HG03432 (cell line): ENCODE data around the gene SCO1.
"Not testable (repeated sequence)": the region's sequence is repeated elsewhere in the genome, so short reads cannot be mapped to it uniquely, and the experiment has no call there.

Source experiments
- ATAC-seq: cut with Tn5 transposase; IDR thresholded peaks from one replicate; pipeline ENCODE4 v1.9.1; 2021; ENCODE audit warnings: mild to moderate bottlenecking, moderate library complexity; ENCODE audit not compliant: unreplicated experiment

The SCO1 gene

GRCh38 chr17:10726196-10726595 lies 28.9 kb upstream of the SCO1 start:
- no peak for ATAC-seq

GRCh38 chr17:10725262-10725661 lies 27.9 kb upstream of the SCO1 start:
- no peak for ATAC-seq

GRCh38 chr17:10724546-10725195 lies 27.3 kb upstream of the SCO1 start:
- ATAC-seq: no peak

GRCh38 chr17:10718547-10718946 lies 21.2 kb upstream of the SCO1 start:
- ATAC-seq: no peak

- no peak for ATAC-seq
Observed at GRCh38 chr17:10716218-10716617, 18.9 kb upstream of the SCO1 start.

- no peak for ATAC-seq
Observed at GRCh38 chr17:10713318-10713717, 16.0 kb upstream of the SCO1 start.

- no peak for ATAC-seq
Observed at GRCh38 chr17:10705727-10706126, 8.4 kb upstream of the SCO1 start.

- ATAC-seq: no peak
Observed at GRCh38 chr17:10702574-10702973, 5.2 kb upstream of the SCO1 start.

GRCh38 chr17:10699856-10700255 lies 2.5 kb upstream of the SCO1 start:
- ATAC-seq: no peak

GRCh38 chr17:10698096-10698818 lies 924 bp upstream of the SCO1 start:
- no peak for ATAC-seq

- not testable (repeated sequence) for ATAC-seq
Observed at GRCh38 chr17:10695875-10696407, 1.4 kb downstream of the SCO1 start.

GRCh38 chr17:10687499-10687898 lies 9.8 kb downstream of the SCO1 start:
- no peak for ATAC-seq

GRCh38 chr17:10683853-10684252 lies 13.5 kb downstream of the SCO1 start:
- ATAC-seq: no peak

GRCh38 chr17:10681866-10682446 lies 15.4 kb downstream of the SCO1 start:
- ATAC-seq: no peak

- no peak for ATAC-seq
Observed at GRCh38 chr17:10674704-10675103, 22.6 kb downstream of the SCO1 start.

GRCh38 chr17:10673312-10673711 lies 24.0 kb downstream of the SCO1 start:
- ATAC-seq: no peak

- no peak for ATAC-seq
Observed at GRCh38 chr17:10668775-10669174, 28.6 kb downstream of the SCO1 start.

GRCh38 chr17:10666906-10667305 lies 30.4 kb downstream of the SCO1 start:
- ATAC-seq: no peak

GRCh38 chr17:10664571-10664970 lies 32.8 kb downstream of the SCO1 start:
- ATAC-seq: no peak

- ATAC-seq: no peak
Observed at GRCh38 chr17:10663231-10663630, 34.1 kb downstream of the SCO1 start.

GRCh38 chr17:10661437-10661836 lies 35.9 kb downstream of the SCO1 start:
- ATAC-seq: no peak

- ATAC-seq: no peak
Observed at GRCh38 chr17:10657879-10658278, 39.5 kb downstream of the SCO1 start.
